ENCODE results near the gene TAF1A.

- TF ChIP-seq CTCF (IDR thresholded peaks at IDR 0.05) (no peak), POLR2A (IDR thresholded peaks at IDR 0.05) (no peak)
Observed at GRCh38 chr1:222629921-222630535, 40.3 kb upstream of the TAF1A start.

Data from uterus (tissue), 2 donors.